ENCODE measurements around the gene EWSR1. TPM values are rescaled to one million over a fixed set of nuclear protein-coding genes. Genes with fewer than 3 reads are reported as not detected.
A peak's percentile ranks its signal among the peaks of the same experiment; 100 is the strongest.

The EWSR1 gene
- total RNA-seq, 1 experiment from 2014 or later = 462 TPM

- Histone ChIP-seq H3K4me1 (ENCODE audit: insufficient read depth, low read length) (no peaks in the 10 kb centered on the region), H2BK12ac (ENCODE audit: insufficient read length, low read depth, low read length) (no peak overlapping the region), H2AFZ (ENCODE audit: low read length) (no peak overlapping the region), H2AK5ac (ENCODE audit: insufficient read length, low read length) (no peak overlapping the region), H3K23me2 (ENCODE audit: insufficient read length, low read depth, low read length, poor library complexity, severe bottlenecking) (no peaks in the 10 kb centered on the region), H3K4me2 (ENCODE audit: insufficient read depth, insufficient read length, low read length) (no peak overlapping the region), H3K23ac (ENCODE audit: insufficient read length, low read depth, low read length) (no peak overlapping the region), H3K9me3 (ENCODE audit: control insufficient read depth, low read depth, low read length) (no peaks in the 10 kb centered on the region), H3K27ac (ENCODE audit: insufficient read length, low read depth, low read length) (no peak overlapping the region), H4K91ac (ENCODE audit: insufficient read length, low read depth, low read length) (no peak overlapping the region), H4K5ac (ENCODE audit: insufficient read length, low read depth, low read length) (no peak overlapping the region), H2BK120ac (ENCODE audit: low read depth, low read length, poor library complexity, severe bottlenecking) (no peak overlapping the region), H3K79me1 (ENCODE audit: insufficient read depth, low read depth, low read length, poor library complexity, severe bottlenecking) (no peaks in the 10 kb centered on the region), H2BK20ac (ENCODE audit: low read depth, low read length, poor library complexity, severe bottlenecking) (no peak overlapping the region), H2BK5ac (ENCODE audit: insufficient read length, low read length) (no peak overlapping the region), H4K8ac (replicated peaks; ENCODE audit: insufficient read length, low read depth, low read length) (no peak overlapping the region), H3K9ac (ENCODE audit: extremely low read depth, insufficient read length, low read length) (no peak overlapping the region), H3T11ph (ENCODE audit: low read length) (no peak overlapping the region), H3K4ac (ENCODE audit: low read depth, low read length) (no peak overlapping the region), H3K79me2 (ENCODE audit: insufficient read depth, low read length) (no peaks in the 10 kb centered on the region), H4K20me1 (ENCODE audit: control insufficient read depth, insufficient read depth, insufficient read length) (no peaks in the 10 kb centered on the region), H2BK15ac (ENCODE audit: low read depth, low read length) (no peak overlapping the region), H3K27me3 (ENCODE audit: insufficient read depth, low read length) (no peaks in the 10 kb centered on the region), H3K14ac (ENCODE audit: insufficient read depth, low read length) (no peak overlapping the region), H3K56ac (ENCODE audit: insufficient read length, low read depth, low read length) (no peak overlapping the region), H3K18ac (ENCODE audit: insufficient read length, low read depth, low read length) (no peak overlapping the region)
- H3K36me3 Mint-ChIP-seq (ENCODE audit: insufficient read depth in 1 of 3, low read depth in 3 of 3) = peaks cover 3 to 26% (median 10%) of the 10 kb centered on the region in 3 experiments
- H3K4me1 Mint-ChIP-seq = no peaks in the 10 kb centered on the region
- no peaks in the 10 kb centered on the region for H3K27me3 Mint-ChIP-seq (ENCODE audit: low read depth)
- no peaks in the 10 kb centered on the region for H3K9me3 Mint-ChIP-seq
- no CpG with 5 or more reads among the region's 17 CpGs for WGBS (ENCODE audit: extremely low coverage, insufficient read length, low lambda C conversion rate)
- no peak overlapping the region for H3K4me3 Mint-ChIP-seq
- peak overlapping the region in 2 of 3 experiments; percentile 22 to 47; a peak in 3 of 7 replicates for H3K27ac Mint-ChIP-seq
- TF ChIP-seq, protein P1, sequence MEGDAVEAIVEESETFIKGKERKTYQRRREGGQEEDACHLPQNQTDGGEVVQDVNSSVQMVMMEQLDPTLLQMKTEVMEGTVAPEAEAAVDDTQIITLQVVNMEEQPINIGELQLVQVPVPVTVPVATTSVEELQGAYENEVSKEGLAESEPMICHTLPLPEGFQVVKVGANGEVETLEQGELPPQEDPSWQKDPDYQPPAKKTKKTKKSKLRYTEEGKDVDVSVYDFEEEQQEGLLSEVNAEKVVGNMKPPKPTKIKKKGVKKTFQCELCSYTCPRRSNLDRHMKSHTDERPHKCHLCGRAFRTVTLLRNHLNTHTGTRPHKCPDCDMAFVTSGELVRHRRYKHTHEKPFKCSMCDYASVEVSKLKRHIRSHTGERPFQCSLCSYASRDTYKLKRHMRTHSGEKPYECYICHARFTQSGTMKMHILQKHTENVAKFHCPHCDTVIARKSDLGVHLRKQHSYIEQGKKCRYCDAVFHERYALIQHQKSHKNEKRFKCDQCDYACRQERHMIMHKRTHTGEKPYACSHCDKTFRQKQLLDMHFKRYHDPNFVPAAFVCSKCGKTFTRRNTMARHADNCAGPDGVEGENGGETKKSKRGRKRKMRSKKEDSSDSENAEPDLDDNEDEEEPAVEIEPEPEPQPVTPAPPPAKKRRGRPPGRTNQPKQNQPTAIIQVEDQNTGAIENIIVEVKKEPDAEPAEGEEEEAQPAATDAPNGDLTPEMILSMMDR (conservative IDR thresholded peaks at IDR 0.05) = no peak
- DNase-seq = no peak
Measured at GRCh38 chr22:29260601-29261315, 7.3 kb upstream of the EWSR1 start.
